B cell (primary cell): ENCODE data around the gene HACD1. TPM values are rescaled to one million over a fixed set of nuclear protein-coding genes. Genes with fewer than 3 reads are reported as not detected.

Experiments
- ATAC-seq: fragments of 200-7000 bp; cut with Tn5 transposase; one replicate; pipeline ENCODE4 v1.10.0; 2021; ENCODE audit warnings: low read depth, mild to moderate bottlenecking, moderate number of reproducible peaks, moderate library complexity
- CTCF ChIA-PET: fragments of 350-600 bp; sonication (Branson Sonifier 250); formaldehyde crosslinking; loops from one replicate; lab custom pipeline; 2021; ENCODE audit warnings: antibody characterized with exemption, inconsistent platforms; lab: Charles Lee
- POLR2A ChIA-PET: fragments of 350-600 bp; sonication (Branson Sonifier 250); formaldehyde crosslinking; loops from one replicate; lab custom pipeline; 2021; ENCODE audit warnings: antibody characterized with exemption; lab: Charles Lee
- DNase-seq: peaks from one replicate; pipeline ENCODE4 v3.0.0; 2013
- H2AFZ ChIP-seq: 2 replicates; pipeline ENCODE4 v1.6.1; 2012; ENCODE audit warnings: mild to moderate bottlenecking, low read depth, low read length; ENCODE audit not compliant: insufficient read depth, poor library complexity, severe bottlenecking
- H3K27ac ChIP-seq, 2 donors: 1 replicate in 1 of 2; 2 replicates in 1 of 2; pipeline ENCODE4 v1.5.1; 2012 to 2013; ENCODE audit warnings: low read length in 2 of 2, mild to moderate bottlenecking in 2 of 2, moderate library complexity in 1 of 2
- H3K27me3 ChIP-seq, 4 experiments: fragments of 200-600 bp in 1 of 4; sonication (generic) in 1 of 4; replicated peaks in 1 of 4; 1 replicate in 2 of 4; 2 replicates in 2 of 4; pipeline versions ENCODE4 v1.6.1 to v1.7.0; 2013 to 2016; ENCODE audit warnings: low read length in 3 of 4, mild to moderate bottlenecking in 2 of 4, mixed read lengths in 1 of 4, moderate library complexity in 1 of 4; ENCODE audit not compliant: insufficient read depth in 4 of 4, control insufficient read depth in 3 of 4; ENCODE audit errors: control extremely low read depth in 1 of 4
- H3K36me3 ChIP-seq, 2 experiments: replicated peaks in 1 of 2; 1 replicate in 1 of 2; 2 replicates in 1 of 2; pipeline versions ENCODE4 v1.6.1 to v1.7.1; 2013; ENCODE audit warnings: low read length in 1 of 2; ENCODE audit not compliant: insufficient read depth in 2 of 2, control insufficient read depth in 1 of 2; ENCODE audit errors: control extremely low read depth in 1 of 2, extremely low read depth in 1 of 2
- H3K4me1 ChIP-seq, 2 donors: fragments of 200-600 bp in 1 of 2; sonication (generic) in 1 of 2; 1 replicate in 1 of 2; 2 replicates in 1 of 2; pipeline versions ENCODE4 v1.5.1 to v1.6.1; 2013 to 2017; ENCODE audit warnings: low read length in 2 of 2; ENCODE audit not compliant: control insufficient read depth in 2 of 2, insufficient read depth in 2 of 2
- H3K4me2 ChIP-seq: replicated peaks from 2 replicates; pipeline ENCODE3; 2012; ENCODE audit warnings: mild to moderate bottlenecking, low read depth, low read length; ENCODE audit not compliant: poor library complexity, severe bottlenecking
- H3K4me3 ChIP-seq, 5 experiments: fragments of 200-600 bp in 1 of 5; sonication (generic) in 1 of 5; 1 replicate in 3 of 5; 2 replicates in 2 of 5; pipeline versions ENCODE4 v1.5.1 to v1.7.0; 2011 to 2016; ENCODE audit warnings: low read length in 4 of 5, mild to moderate bottlenecking in 4 of 5, low read depth in 2 of 5, control low read depth in 1 of 5, moderate library complexity in 1 of 5; ENCODE audit not compliant: insufficient read depth in 1 of 5; ENCODE audit errors: control extremely low read depth in 1 of 5, extremely low read depth in 1 of 5
- H3K79me2 ChIP-seq: fragments of 200-600 bp; sonication (generic); one replicate; pipeline ENCODE4 v1.6.0; 2016; ENCODE audit warnings: low read length; ENCODE audit not compliant: control insufficient read depth, insufficient read depth
- H3K9ac ChIP-seq: fragments of 200-600 bp; sonication (generic); 2 replicates; pipeline ENCODE4 v1.6.1; 2017; ENCODE audit warnings: mild to moderate bottlenecking, low read length, moderate library complexity
- H3K9me3 ChIP-seq, 3 donors: one replicate each; pipeline versions ENCODE4 v1.6.1 to v1.7.1; 2013; ENCODE audit warnings: low read length in 2 of 3; ENCODE audit not compliant: control insufficient read depth in 2 of 3, insufficient read depth in 1 of 3; ENCODE audit errors: control extremely low read depth in 1 of 3
- H4K20me1 ChIP-seq: 2 replicates; pipeline ENCODE4 v1.6.0; 2012; ENCODE audit warnings: mild to moderate bottlenecking, low read length; ENCODE audit not compliant: insufficient read depth, control insufficient read depth, poor library complexity, severe bottlenecking
- H3K27ac Mint-ChIP-seq: one replicate; pipeline ENCODE4 v1.8.0; 2021; ENCODE audit warnings: mixed read lengths
- H3K27me3 Mint-ChIP-seq: one replicate; pipeline ENCODE4 v1.8.0; 2021; ENCODE audit warnings: mixed read lengths
- H3K4me1 Mint-ChIP-seq: one replicate; pipeline ENCODE4 v1.8.0; 2021; ENCODE audit warnings: mixed read lengths
- H3K4me3 Mint-ChIP-seq: one replicate; pipeline ENCODE4 v1.8.0; 2021; ENCODE audit warnings: mixed read lengths
- H3K9me3 Mint-ChIP-seq: one replicate; pipeline ENCODE4 v1.8.0; 2022; ENCODE audit warnings: mixed read lengths; ENCODE audit not compliant: insufficient read depth
- CTCF ChIP-seq: fragments of 200-600 bp; IDR thresholded peaks from one replicate; pipeline ENCODE4 v1.8.0; 2022; ENCODE audit warnings: antibody characterized with exemption, mild to moderate bottlenecking
- EZH2 ChIP-seq: IDR thresholded peaks from 2 replicates; pipeline ENCODE4 v1.6.1; 2012; ENCODE audit warnings: borderline replicate concordance, low read depth, mild to moderate bottlenecking, moderate library complexity, low read length; ENCODE audit not compliant: insufficient read depth, poor library complexity, severe bottlenecking
- WGBS: methylation state at CpG from one replicate; pipeline ENCODE4 v1.1.5; 2013; ENCODE audit warnings: missing lambda C conversion rate; ENCODE audit not compliant: insufficient coverage; 5-methylcytosine and 5-hydroxymethylcytosine counted together
- intact Hi-C: fragments of 100-400 bp; cut with micrococcal nuclease; formaldehyde crosslinking; loops from one replicate; pipeline ENCODE4 v1.10.0; 2022
- polyA plus RNA-seq: library from polyadenylated mRNA; depleted of rRNA; stranded (reverse); fragments of >200 nt; gene quantifications from 2 replicates; pipeline ENCODE4 v1.2.3, GENCODE V29; 2012
- small RNA-seq: library from RNA; depleted of rRNA; stranded (forward); fragments of <200 nt; gene quantifications from one replicate; pipeline ENCODE3, GENCODE V24; 2012; ENCODE audit warnings: low replicate concordance, low read depth; ENCODE audit not compliant: insufficient read length
- total RNA-seq, 2 donors: library from RNA; stranded (reverse); fragments of 120-200 nt in 1 of 2; gene quantifications; 1 replicate in 1 of 2; 2 replicates in 1 of 2; pipeline versions ENCODE4 v1.2.3 to v1.2.4, GENCODE V29; 2013 to 2022

HACD1 gene
- total and polyA plus RNA-seq, 2 donors (not counting 1 experiment from before 2014, with no cell fraction given): 1.6 TPM; not detected in 1

- H3K9me3 Mint-ChIP-seq: no peaks in the 10 kb centered on the region
- 93% methylated on average over 2 of the region's 2 CpGs for WGBS
- H3K4me1 Mint-ChIP-seq: no peaks in the 10 kb centered on the region
These were observed 70.1 kb downstream of the HACD1 start for GRCh38 chr10:17547060-17547459.

GRCh38 chr10:17544465-17544864, 72.7 kb downstream of the HACD1 start:
- Histone ChIP-seq H2AFZ (no peak overlapping the region), H4K20me1 (no peaks in the 10 kb centered on the region), H3K9ac (no peak overlapping the region), H3K79me2 (no peaks in the 10 kb centered on the region), H3K27ac (no peak overlapping the region), H3K4me2 (no peak overlapping the region), H3K4me3 (no peak overlapping the region), H3K9me3 (peaks cover 0 to 6% (median 2%) of the 10 kb centered on the region in 3 donors), H3K27me3 (no peaks in the 10 kb centered on the region), H3K4me1 (no peaks in the 10 kb centered on the region), H3K36me3 (no peaks in the 10 kb centered on the region)
- Mint-ChIP-seq H3K27me3 (peaks cover 4% of the 10 kb centered on the region), H3K27ac (no peak overlapping the region), H3K9me3 (peaks cover 2% of the 10 kb centered on the region), H3K4me1 (no peaks in the 10 kb centered on the region), H3K4me3 (no peak overlapping the region)
- ATAC-seq (no peak), DNase-seq (no peak)
- TF ChIP-seq CTCF (no peak), EZH2 (no peak)
- 90% methylated on average over 2 of the region's 9 CpGs for WGBS
- intact Hi-C loops: no loop called here
- ChIA-PET CTCF (no interaction called here), POLR2A (no interaction called here)

More at GRCh38 chr10:17547060-17547459, 70.1 kb downstream of the HACD1 start:
- Histone ChIP-seq H4K20me1 (no peaks in the 10 kb centered on the region), H2AFZ (no peak overlapping the region), H3K4me3 (no peak overlapping the region), H3K79me2 (no peaks in the 10 kb centered on the region), H3K9me3 (no peaks in the 10 kb centered on the region), H3K36me3 (no peaks in the 10 kb centered on the region), H3K27ac (no peak overlapping the region), H3K4me1 (no peaks in the 10 kb centered on the region), H3K4me2 (no peak overlapping the region), H3K9ac (no peak overlapping the region), H3K27me3 (no peaks in the 10 kb centered on the region)
- ChIA-PET CTCF (no interaction called here), POLR2A (no interaction called here)
- Mint-ChIP-seq H3K4me3 (no peak overlapping the region), H3K27ac (no peak overlapping the region), H3K27me3 (no peaks in the 10 kb centered on the region)
- ATAC-seq: no peak
- TF ChIP-seq EZH2: no peak
- no peak for TF ChIP-seq CTCF
- intact Hi-C loops: no loop called here
- DNase-seq: no peak

Small RNA genes lying within 50 kb of the gene (small RNA-seq; reads per million reads assigned to genes)
- not detected for gene AC069542.2

Other genes starting within 250 kb of the HACD1 start
- not detected in 2 replicates for gene ST8SIA6, start 162.8 kb downstream of the HACD1 start, total RNA-seq
- gene ST8SIA6, start 162.8 kb downstream of the HACD1 start, polyA plus RNA-seq: 0.04 TPM in 1 of 2 replicates, not detected in the other
- 31.6 and 35.1 TPM in 2 replicates for gene STAM, start 26.8 kb upstream of the HACD1 start, total RNA-seq
- gene STAM, start 26.8 kb upstream of the HACD1 start, polyA plus RNA-seq: 9.1 and 11.2 TPM in 2 replicates
- gene TMEM236, start 134.8 kb upstream of the HACD1 start, total RNA-seq: 0.27 and 0.34 TPM in 2 replicates
- 0.03 and 0.09 TPM in 2 replicates for gene TMEM236, start 134.8 kb upstream of the HACD1 start, polyA plus RNA-seq
- 0.12 and 0.44 TPM in 2 replicates for gene MRC1, start 192.0 kb upstream of the HACD1 start, total RNA-seq
- gene MRC1, start 192.0 kb upstream of the HACD1 start, polyA plus RNA-seq: not detected in 2 replicates